Keratinocyte (primary cell): ENCODE measurements around the gene NOX3.

Experiments
- EZH2 ChIP-seq: IDR thresholded peaks from one replicate; pipeline ENCODE4 v1.6.1; 2012; ENCODE audit warnings: inconsistent platforms, mild to moderate bottlenecking, low read length, moderate library complexity
- TF ChIP-seq, protein P1 (sequence below), 3 experiments: IDR thresholded peaks in 1 of 3; conservative IDR thresholded peaks in 1 of 3; optimal IDR thresholded peaks in 1 of 3; 2 replicates in 2 of 3; 3 replicates in 1 of 3; pipeline versions ENCODE3 to v1.5.1; 2011; ENCODE audit warnings: low read length in 3 of 3, mild to moderate bottlenecking in 3 of 3, moderate library complexity in 2 of 3, control low read depth in 1 of 3, inconsistent platforms in 1 of 3; ENCODE audit not compliant: insufficient read depth in 2 of 3; ENCODE audit errors: extremely low read depth in 1 of 3

DNA sequence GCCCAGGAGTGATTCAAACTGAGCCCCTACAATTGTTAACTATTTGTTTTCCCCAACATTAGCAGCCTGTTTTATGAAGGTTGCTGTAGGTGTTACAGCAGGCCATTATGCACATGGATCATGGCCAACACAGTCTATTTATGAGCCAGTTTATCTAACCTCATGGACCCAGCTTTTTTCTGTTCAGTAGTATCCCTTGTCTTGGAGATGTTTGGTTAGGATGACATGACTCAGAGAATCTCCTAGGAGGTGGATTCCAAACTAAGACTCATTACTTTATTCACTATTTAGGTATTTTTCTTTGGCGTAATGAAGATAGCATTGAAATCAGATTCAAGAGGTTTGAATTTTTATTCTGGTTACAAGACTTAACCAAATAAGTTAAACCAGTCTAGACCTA is 78.6 kb downstream of the NOX3 start:
- TF ChIP-seq, protein P1, sequence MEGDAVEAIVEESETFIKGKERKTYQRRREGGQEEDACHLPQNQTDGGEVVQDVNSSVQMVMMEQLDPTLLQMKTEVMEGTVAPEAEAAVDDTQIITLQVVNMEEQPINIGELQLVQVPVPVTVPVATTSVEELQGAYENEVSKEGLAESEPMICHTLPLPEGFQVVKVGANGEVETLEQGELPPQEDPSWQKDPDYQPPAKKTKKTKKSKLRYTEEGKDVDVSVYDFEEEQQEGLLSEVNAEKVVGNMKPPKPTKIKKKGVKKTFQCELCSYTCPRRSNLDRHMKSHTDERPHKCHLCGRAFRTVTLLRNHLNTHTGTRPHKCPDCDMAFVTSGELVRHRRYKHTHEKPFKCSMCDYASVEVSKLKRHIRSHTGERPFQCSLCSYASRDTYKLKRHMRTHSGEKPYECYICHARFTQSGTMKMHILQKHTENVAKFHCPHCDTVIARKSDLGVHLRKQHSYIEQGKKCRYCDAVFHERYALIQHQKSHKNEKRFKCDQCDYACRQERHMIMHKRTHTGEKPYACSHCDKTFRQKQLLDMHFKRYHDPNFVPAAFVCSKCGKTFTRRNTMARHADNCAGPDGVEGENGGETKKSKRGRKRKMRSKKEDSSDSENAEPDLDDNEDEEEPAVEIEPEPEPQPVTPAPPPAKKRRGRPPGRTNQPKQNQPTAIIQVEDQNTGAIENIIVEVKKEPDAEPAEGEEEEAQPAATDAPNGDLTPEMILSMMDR (optimal IDR thresholded peaks at IDR 0.05 in 1 of 3, IDR thresholded peaks at IDR 0.05 in 1 of 3, conservative IDR thresholded peaks at IDR 0.05 in 1 of 3; ENCODE audit: extremely low read depth in 1 of 3, insufficient read depth in 2 of 3, low read length in 3 of 3), result no peak
- no peak for TF ChIP-seq EZH2
